HL-60 (cell line): ENCODE measurements around the gene ENTPD2.

ENCODE experiments used
- DNase-seq, 2 experiments: peaks; one replicate each; pipeline ENCODE4 v3.0.0-alpha.2; 2010 to 2020; ENCODE audit warnings: low read depth in 1 of 2, low spot score in 1 of 2
- H3K27ac ChIP-seq: fragments of 250-450 bp; sonication (Bioruptor Pico); replicated peaks from 2 replicates; pipeline ENCODE4 v1.5.1; 2020; ENCODE audit warnings: mild to moderate bottlenecking, moderate library complexity
- H3K27me3 ChIP-seq: fragments of 250-450 bp; sonication (Bioruptor Pico); 2 replicates; pipeline ENCODE4 v1.5.1; 2021; ENCODE audit warnings: mild to moderate bottlenecking, moderate library complexity; ENCODE audit not compliant: insufficient read depth, poor library complexity, severe bottlenecking
- H3K4me3 ChIP-seq: replicated peaks from 2 replicates; pipeline ENCODE4 v1.5.1; 2011; ENCODE audit warnings: mild to moderate bottlenecking, control low read depth, low read length; ENCODE audit not compliant: insufficient read depth
- GABPA ChIP-seq: IDR thresholded peaks from 2 replicates; pipeline ENCODE4 v1.6.1; 2012; ENCODE audit warnings: low read depth
- POLR2AphosphoS5 ChIP-seq: IDR thresholded peaks from 2 replicates; pipeline ENCODE4 v1.6.1; 2012; ENCODE audit warnings: low read depth
- SPI1 ChIP-seq: IDR thresholded peaks from 2 replicates; pipeline ENCODE4 v1.6.1; 2012; ENCODE audit warnings: low read depth, mild to moderate bottlenecking, borderline replicate concordance
- TF ChIP-seq, protein P1 (sequence below): IDR thresholded peaks from 2 replicates; pipeline ENCODE4 v1.6.1; 2012; ENCODE audit warnings: low read depth; ENCODE audit not compliant: insufficient replicate concordance
- TF ChIP-seq, protein P2 (sequence below): IDR thresholded peaks from one replicate; pipeline ENCODE4 v1.5.1; 2011; ENCODE audit warnings: low read length, control low read depth, inconsistent platforms; ENCODE audit not compliant: insufficient read depth

ENTPD2 gene

DNA sequence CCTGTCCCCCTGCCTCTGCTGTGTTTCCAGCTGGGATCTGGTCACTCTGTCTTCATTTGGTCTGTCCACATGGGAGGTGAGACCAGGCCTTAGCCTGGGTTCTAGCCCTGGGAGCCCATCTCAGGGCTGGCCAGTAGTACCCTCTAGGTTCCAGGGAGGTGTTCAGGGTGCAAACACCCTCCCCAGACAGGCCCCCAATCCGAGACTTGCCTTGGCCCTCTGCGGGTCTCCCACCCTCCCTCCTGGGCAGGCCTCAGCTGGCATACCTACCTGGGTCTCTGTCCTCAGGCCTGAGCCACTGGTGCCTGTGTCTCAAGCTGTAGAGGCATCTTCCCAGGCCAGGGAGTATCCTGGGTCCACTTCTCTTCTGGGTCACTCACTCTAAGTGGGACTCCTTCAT is 17.4 kb upstream of the ENTPD2 start:
- TF ChIP-seq, protein P1, sequence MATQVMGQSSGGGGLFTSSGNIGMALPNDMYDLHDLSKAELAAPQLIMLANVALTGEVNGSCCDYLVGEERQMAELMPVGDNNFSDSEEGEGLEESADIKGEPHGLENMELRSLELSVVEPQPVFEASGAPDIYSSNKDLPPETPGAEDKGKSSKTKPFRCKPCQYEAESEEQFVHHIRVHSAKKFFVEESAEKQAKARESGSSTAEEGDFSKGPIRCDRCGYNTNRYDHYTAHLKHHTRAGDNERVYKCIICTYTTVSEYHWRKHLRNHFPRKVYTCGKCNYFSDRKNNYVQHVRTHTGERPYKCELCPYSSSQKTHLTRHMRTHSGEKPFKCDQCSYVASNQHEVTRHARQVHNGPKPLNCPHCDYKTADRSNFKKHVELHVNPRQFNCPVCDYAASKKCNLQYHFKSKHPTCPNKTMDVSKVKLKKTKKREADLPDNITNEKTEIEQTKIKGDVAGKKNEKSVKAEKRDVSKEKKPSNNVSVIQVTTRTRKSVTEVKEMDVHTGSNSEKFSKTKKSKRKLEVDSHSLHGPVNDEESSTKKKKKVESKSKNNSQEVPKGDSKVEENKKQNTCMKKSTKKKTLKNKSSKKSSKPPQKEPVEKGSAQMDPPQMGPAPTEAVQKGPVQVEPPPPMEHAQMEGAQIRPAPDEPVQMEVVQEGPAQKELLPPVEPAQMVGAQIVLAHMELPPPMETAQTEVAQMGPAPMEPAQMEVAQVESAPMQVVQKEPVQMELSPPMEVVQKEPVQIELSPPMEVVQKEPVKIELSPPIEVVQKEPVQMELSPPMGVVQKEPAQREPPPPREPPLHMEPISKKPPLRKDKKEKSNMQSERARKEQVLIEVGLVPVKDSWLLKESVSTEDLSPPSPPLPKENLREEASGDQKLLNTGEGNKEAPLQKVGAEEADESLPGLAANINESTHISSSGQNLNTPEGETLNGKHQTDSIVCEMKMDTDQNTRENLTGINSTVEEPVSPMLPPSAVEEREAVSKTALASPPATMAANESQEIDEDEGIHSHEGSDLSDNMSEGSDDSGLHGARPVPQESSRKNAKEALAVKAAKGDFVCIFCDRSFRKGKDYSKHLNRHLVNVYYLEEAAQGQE: no peak
- TF ChIP-seq SPI1: no peak
- TF ChIP-seq GABPA: no peak
- TF ChIP-seq POLR2AphosphoS5: no peak
- TF ChIP-seq, protein P2, sequence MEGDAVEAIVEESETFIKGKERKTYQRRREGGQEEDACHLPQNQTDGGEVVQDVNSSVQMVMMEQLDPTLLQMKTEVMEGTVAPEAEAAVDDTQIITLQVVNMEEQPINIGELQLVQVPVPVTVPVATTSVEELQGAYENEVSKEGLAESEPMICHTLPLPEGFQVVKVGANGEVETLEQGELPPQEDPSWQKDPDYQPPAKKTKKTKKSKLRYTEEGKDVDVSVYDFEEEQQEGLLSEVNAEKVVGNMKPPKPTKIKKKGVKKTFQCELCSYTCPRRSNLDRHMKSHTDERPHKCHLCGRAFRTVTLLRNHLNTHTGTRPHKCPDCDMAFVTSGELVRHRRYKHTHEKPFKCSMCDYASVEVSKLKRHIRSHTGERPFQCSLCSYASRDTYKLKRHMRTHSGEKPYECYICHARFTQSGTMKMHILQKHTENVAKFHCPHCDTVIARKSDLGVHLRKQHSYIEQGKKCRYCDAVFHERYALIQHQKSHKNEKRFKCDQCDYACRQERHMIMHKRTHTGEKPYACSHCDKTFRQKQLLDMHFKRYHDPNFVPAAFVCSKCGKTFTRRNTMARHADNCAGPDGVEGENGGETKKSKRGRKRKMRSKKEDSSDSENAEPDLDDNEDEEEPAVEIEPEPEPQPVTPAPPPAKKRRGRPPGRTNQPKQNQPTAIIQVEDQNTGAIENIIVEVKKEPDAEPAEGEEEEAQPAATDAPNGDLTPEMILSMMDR: no peak
- no peak overlapping the region for H3K4me3 ChIP-seq
- DNase-seq: no peak

DNA sequence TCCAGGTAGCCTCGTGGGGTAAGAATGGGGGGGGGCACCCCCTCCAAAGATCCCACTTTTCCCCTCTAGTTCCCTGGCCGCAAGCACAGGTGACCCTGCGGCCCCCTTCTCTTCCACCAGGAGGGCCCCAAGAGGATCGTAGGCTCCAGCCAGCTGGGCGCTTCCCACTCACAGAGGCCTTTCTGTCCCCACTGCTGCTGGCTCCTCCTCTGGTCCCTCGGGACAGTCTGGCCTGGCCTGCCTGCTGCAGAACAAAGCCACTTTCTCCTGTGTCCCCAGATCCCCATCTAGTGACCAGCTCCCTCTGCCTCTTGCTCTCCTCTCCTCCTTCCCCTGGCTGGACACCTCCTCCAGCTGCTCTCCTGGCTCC is 17.0 kb upstream of the ENTPD2 start:
- no peak for DNase-seq
- H3K27me3 ChIP-seq: no peaks in the 10 kb centered on the region
- TF ChIP-seq GABPA (no peak), POLR2AphosphoS5 (no peak), SPI1 (no peak)
- TF ChIP-seq, protein P2: no peak
- TF ChIP-seq, protein P1: no peak
- peak overlapping the region; percentile 50 for H3K4me3 ChIP-seq
- H3K27ac ChIP-seq: peak overlapping the region; percentile 37; the same call in 1 of the 2 replicates

More for the DNA sequence above, 17.4 kb upstream of the ENTPD2 start:
- H3K27me3 ChIP-seq: no peaks in the 10 kb centered on the region
- H3K27ac ChIP-seq: no peak overlapping the region

DNA sequence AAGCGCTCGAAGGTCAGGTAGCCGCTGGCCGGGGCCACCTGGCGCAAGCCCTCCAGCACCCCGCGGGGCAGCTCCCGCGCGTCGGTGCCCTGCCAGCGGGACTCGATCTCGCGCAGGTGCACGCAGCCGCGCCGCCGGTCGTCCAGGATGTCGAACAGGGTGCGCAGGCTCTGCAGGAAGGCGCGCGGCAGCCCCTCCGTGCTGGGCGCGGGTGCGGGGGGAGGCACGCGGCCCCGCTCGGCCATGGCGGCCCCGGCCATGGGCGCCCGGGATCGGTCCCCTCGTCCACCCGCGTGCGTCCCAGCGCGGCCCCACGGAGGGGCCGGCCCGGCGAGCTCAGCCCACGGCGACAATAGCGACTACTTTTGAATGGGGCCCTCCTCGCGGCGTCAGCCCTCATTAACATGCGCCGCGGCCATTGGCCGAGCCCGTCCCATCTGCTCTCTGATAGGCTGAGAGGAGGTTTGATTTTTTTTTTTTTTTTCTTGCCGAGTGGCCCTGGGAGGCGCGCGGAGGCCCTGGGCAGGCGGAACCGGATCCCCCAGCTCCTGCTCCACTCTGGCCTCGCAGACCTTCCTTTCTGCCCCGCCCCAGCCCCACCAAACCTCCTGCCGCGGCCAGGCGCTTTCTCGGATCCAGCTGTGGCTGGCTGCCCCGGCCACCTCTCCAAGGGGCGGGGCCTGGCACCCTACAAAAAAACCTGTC is 16.5 kb upstream of the ENTPD2 start, which contains the start of gene SAPCD2:
Gene SAPCD2, minus strand, starts transcription at position 357 of the 705 bp plus-strand sequence. Its CDS starts 97 bp downstream, at position 260.
- H3K27ac ChIP-seq: peak within 1 kb of the TSS; percentile 37; the same call in 1 of the 2 replicates
- DNase-seq: peak; percentile 87 to 90
- peak within 1 kb of the TSS; percentile 50 for H3K4me3 ChIP-seq
- TF ChIP-seq POLR2AphosphoS5: no peak
- no peak for TF ChIP-seq GABPA
- TF ChIP-seq, protein P1: no peak
- TF ChIP-seq SPI1: no peak
- TF ChIP-seq, protein P2: no peak
- no peaks in the 10 kb centered on the region for H3K27me3 ChIP-seq
